Measurements from ENCODE around the gene PPFIA4.

DNA sequence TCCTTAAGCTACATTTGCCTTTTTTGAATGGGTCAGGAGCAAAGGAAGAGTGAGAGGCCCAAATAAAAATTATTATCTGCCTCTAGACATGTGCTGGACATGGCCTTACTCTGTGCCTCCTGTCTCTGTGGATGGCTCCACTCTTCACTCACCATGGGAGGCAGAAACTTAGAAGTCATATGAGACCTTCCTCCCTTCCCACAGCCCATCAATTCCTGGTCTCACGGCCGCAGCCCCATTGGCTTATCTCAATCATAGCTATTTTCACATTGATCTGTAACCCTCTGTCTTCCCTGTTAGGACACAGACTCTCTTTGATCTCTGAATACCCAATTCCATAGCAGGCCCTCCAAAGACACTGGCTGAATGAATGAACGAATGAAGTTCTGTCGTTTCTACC, 87.0 kb downstream of the PPFIA4 start:
- TF ChIP-seq, protein P1, sequence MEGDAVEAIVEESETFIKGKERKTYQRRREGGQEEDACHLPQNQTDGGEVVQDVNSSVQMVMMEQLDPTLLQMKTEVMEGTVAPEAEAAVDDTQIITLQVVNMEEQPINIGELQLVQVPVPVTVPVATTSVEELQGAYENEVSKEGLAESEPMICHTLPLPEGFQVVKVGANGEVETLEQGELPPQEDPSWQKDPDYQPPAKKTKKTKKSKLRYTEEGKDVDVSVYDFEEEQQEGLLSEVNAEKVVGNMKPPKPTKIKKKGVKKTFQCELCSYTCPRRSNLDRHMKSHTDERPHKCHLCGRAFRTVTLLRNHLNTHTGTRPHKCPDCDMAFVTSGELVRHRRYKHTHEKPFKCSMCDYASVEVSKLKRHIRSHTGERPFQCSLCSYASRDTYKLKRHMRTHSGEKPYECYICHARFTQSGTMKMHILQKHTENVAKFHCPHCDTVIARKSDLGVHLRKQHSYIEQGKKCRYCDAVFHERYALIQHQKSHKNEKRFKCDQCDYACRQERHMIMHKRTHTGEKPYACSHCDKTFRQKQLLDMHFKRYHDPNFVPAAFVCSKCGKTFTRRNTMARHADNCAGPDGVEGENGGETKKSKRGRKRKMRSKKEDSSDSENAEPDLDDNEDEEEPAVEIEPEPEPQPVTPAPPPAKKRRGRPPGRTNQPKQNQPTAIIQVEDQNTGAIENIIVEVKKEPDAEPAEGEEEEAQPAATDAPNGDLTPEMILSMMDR (IDR thresholded peaks at IDR 0.05), result no peak
- TF ChIP-seq EP300 (IDR thresholded peaks at IDR 0.05) (no peak), POLR2A (IDR thresholded peaks at IDR 0.05) (no peak)
